Mesothelial cell of epicardium (in vitro differentiated cells): ENCODE data around the gene CCBE1. TPM values are rescaled to one million over a fixed set of nuclear protein-coding genes. Genes with fewer than 3 reads are reported as not detected.
A peak's percentile ranks its signal among the peaks of the same experiment; 100 is the strongest.

ENCODE experiments used
- DNase-seq, 2 experiments: peaks; one replicate each; pipeline ENCODE4 v3.0.0; 2021; ENCODE audit warnings: low spot score in 2 of 2; ENCODE audit not compliant: unreplicated experiment in 2 of 2
- H3K27ac Mint-ChIP-seq: 2 replicates; pipeline ENCODE4 v1.8.0; 2021; ENCODE audit warnings: mixed read lengths
- H3K27me3 Mint-ChIP-seq: 2 replicates; pipeline ENCODE4 v1.8.0; 2021; ENCODE audit warnings: low read depth, mixed read lengths
- H3K36me3 Mint-ChIP-seq: 2 replicates; pipeline ENCODE4 v1.8.0; 2021; ENCODE audit warnings: mixed read lengths
- H3K4me1 Mint-ChIP-seq: 2 replicates; pipeline ENCODE4 v1.8.0; 2021; ENCODE audit warnings: mixed read lengths
- H3K4me3 Mint-ChIP-seq: 2 replicates; pipeline ENCODE4 v1.8.0; 2021; ENCODE audit warnings: mild to moderate bottlenecking, moderate library complexity, mixed read lengths
- H3K9me3 Mint-ChIP-seq: 2 replicates; pipeline ENCODE4 v1.8.0; 2021; ENCODE audit warnings: mixed read lengths
- total RNA-seq: library from RNA; stranded (reverse); gene quantifications from 3 replicates; pipeline ENCODE4 v1.2.1, GENCODE V29; 2021
- TF ChIP-seq, protein P1 (sequence below): fragments of 200-600 bp; sonication (generic); IDR thresholded peaks from one replicate; pipeline ENCODE4 v1.5.0; 2021; ENCODE audit warnings: antibody characterized with exemption; ENCODE audit not compliant: unreplicated experiment

The CCBE1 gene
- total RNA-seq: 68.0 to 80.6 TPM (median 71.1 TPM) in 3 replicates

DNA sequence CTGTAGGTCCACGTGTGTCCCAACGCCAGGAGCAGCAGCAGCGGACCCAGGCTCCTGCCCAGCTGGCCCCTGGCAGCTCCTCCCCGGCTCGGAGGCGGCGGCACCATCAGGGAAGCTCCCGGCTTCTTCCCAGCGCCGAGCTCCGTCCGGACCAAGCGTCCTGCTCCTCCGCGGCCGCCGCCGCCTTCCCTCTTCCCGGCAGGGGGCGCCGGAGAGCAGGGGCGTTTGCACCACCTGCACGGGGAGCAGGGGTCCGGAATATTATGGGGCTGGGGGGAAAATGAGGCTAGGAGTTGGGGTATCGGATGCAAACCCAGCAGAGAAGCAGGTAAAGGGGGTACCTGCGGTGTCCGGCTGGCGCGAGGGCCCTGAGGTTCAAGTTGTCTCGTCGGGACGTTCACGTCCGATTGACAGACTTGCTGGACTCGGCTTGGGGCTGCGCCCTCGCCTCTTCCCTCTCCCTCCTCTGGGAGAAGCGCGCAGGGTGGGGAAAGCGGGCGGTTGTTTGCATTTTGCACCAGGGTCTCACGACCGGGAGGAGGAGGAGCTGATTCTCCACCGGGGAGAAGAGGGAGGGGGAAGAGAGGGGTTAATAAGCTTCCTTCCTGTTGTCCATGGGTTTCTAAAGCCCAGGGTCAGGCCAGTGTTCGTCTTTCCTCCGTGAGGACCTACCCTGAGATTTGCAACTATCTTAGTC lies at the start of gene CCBE1:
Gene CCBE1, minus strand, starts transcription at position 188 of the 697 bp plus-strand sequence.
- peak; percentile 73 to 93 for DNase-seq
- peak within 1 kb of the TSS; percentile 77 for H3K4me3 Mint-ChIP-seq
- H3K27me3 Mint-ChIP-seq: peaks cover 56% of the 10 kb centered on the region
- TF ChIP-seq, protein P1, sequence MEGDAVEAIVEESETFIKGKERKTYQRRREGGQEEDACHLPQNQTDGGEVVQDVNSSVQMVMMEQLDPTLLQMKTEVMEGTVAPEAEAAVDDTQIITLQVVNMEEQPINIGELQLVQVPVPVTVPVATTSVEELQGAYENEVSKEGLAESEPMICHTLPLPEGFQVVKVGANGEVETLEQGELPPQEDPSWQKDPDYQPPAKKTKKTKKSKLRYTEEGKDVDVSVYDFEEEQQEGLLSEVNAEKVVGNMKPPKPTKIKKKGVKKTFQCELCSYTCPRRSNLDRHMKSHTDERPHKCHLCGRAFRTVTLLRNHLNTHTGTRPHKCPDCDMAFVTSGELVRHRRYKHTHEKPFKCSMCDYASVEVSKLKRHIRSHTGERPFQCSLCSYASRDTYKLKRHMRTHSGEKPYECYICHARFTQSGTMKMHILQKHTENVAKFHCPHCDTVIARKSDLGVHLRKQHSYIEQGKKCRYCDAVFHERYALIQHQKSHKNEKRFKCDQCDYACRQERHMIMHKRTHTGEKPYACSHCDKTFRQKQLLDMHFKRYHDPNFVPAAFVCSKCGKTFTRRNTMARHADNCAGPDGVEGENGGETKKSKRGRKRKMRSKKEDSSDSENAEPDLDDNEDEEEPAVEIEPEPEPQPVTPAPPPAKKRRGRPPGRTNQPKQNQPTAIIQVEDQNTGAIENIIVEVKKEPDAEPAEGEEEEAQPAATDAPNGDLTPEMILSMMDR: peak; percentile 95
- no peaks in the 10 kb centered on the region for H3K9me3 Mint-ChIP-seq
- H3K36me3 Mint-ChIP-seq: peaks cover 4% of the 10 kb centered on the region
- H3K4me1 Mint-ChIP-seq: peaks cover 63% of the 10 kb centered on the region
- peak within 1 kb of the TSS; percentile 80 for H3K27ac Mint-ChIP-seq

GRCh38 chr18:59744271-59744721 lies 47.1 kb upstream of the CCBE1 start:
- Mint-ChIP-seq H3K4me3 (no peak overlapping the region), H3K27me3 (peaks cover 4% of the 10 kb centered on the region), H3K36me3 (no peaks in the 10 kb centered on the region), H3K27ac (no peak overlapping the region), H3K9me3 (peaks cover 10% of the 10 kb centered on the region), H3K4me1 (peaks cover 6% of the 10 kb centered on the region)
- no peak for DNase-seq
- TF ChIP-seq, protein P1: no peak

DNA sequence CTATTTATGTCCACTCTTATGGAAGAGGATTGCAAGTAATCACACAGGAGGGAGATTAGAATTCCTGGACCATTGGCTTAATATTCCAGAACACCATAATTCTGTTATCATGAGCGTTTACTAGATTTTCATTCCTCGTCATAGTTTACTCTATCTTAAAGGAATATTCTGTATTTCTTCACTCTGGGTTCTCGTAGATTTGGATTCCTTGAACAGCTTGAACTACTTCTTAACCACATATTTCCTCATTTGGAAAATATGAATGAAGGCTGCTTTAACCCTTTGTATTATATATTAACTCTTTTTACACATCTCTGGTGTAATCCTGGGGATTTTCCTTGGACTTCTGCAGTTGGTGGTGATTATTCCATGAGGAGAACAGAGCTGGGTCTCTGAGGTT lies 46.3 kb upstream of the CCBE1 start:
- Mint-ChIP-seq H3K27ac (no peak overlapping the region), H3K27me3 (peaks cover 6% of the 10 kb centered on the region), H3K4me1 (peaks cover 6% of the 10 kb centered on the region), H3K36me3 (no peaks in the 10 kb centered on the region), H3K4me3 (no peak overlapping the region), H3K9me3 (peaks cover 15% of the 10 kb centered on the region)
- no peak for DNase-seq
- TF ChIP-seq, protein P1: no peak

GRCh38 chr18:59742325-59743111 lies 45.3 kb upstream of the CCBE1 start:
- H3K4me3 Mint-ChIP-seq: no peak overlapping the region
- H3K4me1 Mint-ChIP-seq: peaks cover 6% of the 10 kb centered on the region
- H3K27ac Mint-ChIP-seq: no peak overlapping the region
- TF ChIP-seq, protein P1: no peak
- no peaks in the 10 kb centered on the region for H3K36me3 Mint-ChIP-seq
- H3K9me3 Mint-ChIP-seq: peaks cover 13% of the 10 kb centered on the region
- peaks cover 1% of the 10 kb centered on the region for H3K27me3 Mint-ChIP-seq
- DNase-seq: no peak

GRCh38 chr18:59740141-59740540 lies 42.9 kb upstream of the CCBE1 start:
- peaks cover 8% of the 10 kb centered on the region for H3K9me3 Mint-ChIP-seq
- peaks cover 1% of the 10 kb centered on the region for H3K27me3 Mint-ChIP-seq

More at GRCh38 chr18:59740141-59740540, 42.9 kb upstream of the CCBE1 start:
- no peak overlapping the region for H3K4me3 Mint-ChIP-seq
- H3K4me1 Mint-ChIP-seq: peaks cover 6% of the 10 kb centered on the region
- H3K36me3 Mint-ChIP-seq: no peaks in the 10 kb centered on the region
- DNase-seq: no peak
- TF ChIP-seq, protein P1: no peak
- H3K27ac Mint-ChIP-seq: no peak overlapping the region
